Left colon (tissue), 2 donors: ENCODE data around the gene BTG4. TPM values are rescaled to one million over a fixed set of nuclear protein-coding genes. Genes with fewer than 3 reads are reported as not detected.

Source experiments
- ATAC-seq: fragments of 200-7000 bp; cut with Tn5 transposase; one replicate; pipeline ENCODE4 v1.9.1; 2020; ENCODE audit warnings: mild to moderate bottlenecking, moderate library complexity
- DNase-seq, 2 donors: peaks; one replicate each; pipeline ENCODE4 v3.0.0-alpha.2; 2020
- intact Hi-C, 2 donors: fragments of 100-400 bp; cut with DNase I in 1 of 2; cut with micrococcal nuclease in 1 of 2; formaldehyde crosslinking; loops; one replicate each; pipeline versions ENCODE4 v1.11.2 to v1.14.0; 2022; cut with DNase I, micrococcal nuclease
- total RNA-seq, 2 donors: library from RNA; stranded (reverse); fragmentation: NEBNext Ultra II Directional; extraction: Animal tissue kit (Norgen Biotek cat#: 25700); gene quantifications; one replicate each; pipeline ENCODE4 v1.2.1, GENCODE V29; 2021
- donor health status: DM: no; HTN: no; CAD: no.
- donor health status: DM: yes; HTN: yes; CAD: no.

BTG4 gene
- total RNA-seq, 2 donors from 2014 or later: not detected

GRCh38 chr11:111539426-111540113, 27.4 kb upstream of the BTG4 start:
- ATAC-seq (no peak), DNase-seq (no peak)
- intact Hi-C loops: no loop called here

- ATAC-seq: no peak
- intact Hi-C loops: no loop called here
These were observed 26.4 kb upstream of the BTG4 start for GRCh38 chr11:111538407-111539114.

DNA sequence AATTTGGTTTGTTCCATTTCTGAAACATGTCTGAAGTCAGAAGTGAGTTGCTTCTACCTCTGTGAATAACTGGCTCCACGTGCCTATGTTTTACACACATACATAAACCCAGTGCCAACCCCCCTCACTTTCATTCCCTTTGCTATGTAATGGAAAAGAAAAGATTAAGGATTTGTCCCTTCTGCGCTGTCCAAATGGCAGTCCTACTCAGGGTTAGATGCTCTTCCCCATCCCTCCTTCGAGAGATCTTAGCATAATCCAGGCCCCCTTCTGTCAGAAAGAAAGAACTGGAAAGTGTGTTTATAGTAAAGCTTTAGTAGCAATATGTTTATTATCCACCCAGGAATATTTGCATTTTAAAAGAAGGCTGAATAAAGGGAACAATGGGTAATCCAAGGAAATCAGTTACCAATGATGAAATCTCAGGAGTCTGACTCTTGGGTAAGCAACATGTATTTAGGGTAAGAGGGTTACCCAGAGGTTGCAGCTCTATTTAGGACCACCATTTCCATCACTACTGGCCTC, 25.2 kb upstream of the BTG4 start:
- intact Hi-C loops: no loop called here
- DNase-seq (no peak), ATAC-seq (no peak)

More at GRCh38 chr11:111538407-111539114, 26.4 kb upstream of the BTG4 start:
- no peak for DNase-seq

- ATAC-seq (no peak), DNase-seq (no peak)
- intact Hi-C loops: no loop called here
These were observed 23.1 kb upstream of the BTG4 start for GRCh38 chr11:111535281-111535680.

DNA sequence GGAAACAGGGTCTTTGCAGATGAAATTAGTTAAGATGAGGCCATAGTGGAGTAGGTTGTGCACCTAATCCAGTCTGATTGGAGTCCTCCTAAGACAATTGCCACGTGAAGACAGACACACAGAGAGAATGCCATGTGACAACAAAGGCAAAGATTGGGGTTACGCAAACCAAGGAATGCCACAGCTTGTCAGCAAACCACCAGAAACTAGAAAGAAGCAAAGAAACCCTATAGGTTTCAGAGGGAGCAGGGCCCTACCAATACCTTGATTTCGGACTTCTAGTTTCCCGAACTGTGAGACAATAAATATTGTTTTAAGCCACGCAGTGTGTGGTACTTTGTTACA, 20.2 kb upstream of the BTG4 start:
- ATAC-seq (no peak), DNase-seq (no peak)
- intact Hi-C loops: no loop called here

- no peak for DNase-seq
- intact Hi-C loops: no loop called here
- no peak for ATAC-seq
These were observed 19.6 kb upstream of the BTG4 start for GRCh38 chr11:111531687-111532364.

GRCh38 chr11:111531136-111531535, 18.9 kb upstream of the BTG4 start:
- ATAC-seq: no peak
- intact Hi-C loops: no loop called here
- DNase-seq: no peak

GRCh38 chr11:111530091-111530490, 17.9 kb upstream of the BTG4 start:
- no peak for ATAC-seq
- no peak for DNase-seq
- intact Hi-C loops: no loop called here

GRCh38 chr11:111528557-111528956, 16.4 kb upstream of the BTG4 start:
- DNase-seq: no peak
- intact Hi-C loops: no loop called here
- ATAC-seq: no peak

GRCh38 chr11:111527279-111527678, 15.1 kb upstream of the BTG4 start:
- ATAC-seq (no peak), DNase-seq (no peak)
- intact Hi-C loops: no loop called here

GRCh38 chr11:111526501-111526900, 14.3 kb upstream of the BTG4 start:
- intact Hi-C loops: no loop called here
- ATAC-seq (no peak), DNase-seq (no peak)

DNA sequence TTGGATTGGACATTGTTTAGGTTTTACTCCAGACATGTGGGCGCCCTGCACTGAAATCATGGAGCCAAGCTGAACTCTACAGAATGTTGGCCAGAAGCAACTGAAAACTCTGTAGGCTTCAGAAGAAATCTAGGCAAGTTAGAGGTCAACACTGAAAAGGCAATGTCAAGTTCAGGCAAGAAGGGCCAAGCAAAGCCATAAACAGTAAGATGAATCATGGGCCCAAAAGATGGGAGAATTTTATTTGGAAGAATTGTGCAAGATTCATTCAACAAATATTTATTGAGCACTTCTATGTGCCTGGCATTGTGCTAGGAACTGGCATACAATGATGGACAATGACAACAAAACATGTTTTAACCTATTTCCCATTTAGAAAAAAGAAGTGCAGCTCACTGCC, 13.3 kb upstream of the BTG4 start:
- intact Hi-C loops: no loop called here
- DNase-seq: no peak
- no peak for ATAC-seq

DNA sequence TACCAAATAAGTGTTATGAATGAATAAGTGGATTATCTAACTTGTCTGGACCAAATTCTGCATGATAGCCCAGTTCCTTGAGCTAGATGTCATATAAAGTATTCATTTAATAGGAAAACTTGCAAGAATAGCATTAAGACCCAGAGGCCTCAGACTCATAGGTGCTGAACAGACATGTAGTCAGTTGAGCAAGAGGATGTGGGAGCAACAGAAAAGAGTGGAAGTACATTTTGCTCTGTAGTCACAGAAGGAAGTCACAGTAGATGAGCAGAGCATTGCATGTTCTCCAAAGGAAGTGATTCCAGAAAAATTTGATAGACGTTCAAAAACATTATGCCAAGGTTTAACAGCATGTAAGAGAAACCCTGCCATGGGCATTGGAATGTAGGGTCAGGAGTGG, 11.9 kb upstream of the BTG4 start:
- no peak for ATAC-seq
- intact Hi-C loops: no loop called here
- no peak for DNase-seq

- no peak for DNase-seq
These were observed 11.2 kb upstream of the BTG4 start for GRCh38 chr11:111523343-111523742.

GRCh38 chr11:111522426-111522825, 10.2 kb upstream of the BTG4 start:
- intact Hi-C loops: no loop called here
- ATAC-seq (no peak), DNase-seq (no peak)

More at GRCh38 chr11:111523343-111523742, 11.2 kb upstream of the BTG4 start:
- no peak for ATAC-seq
- intact Hi-C loops: no loop called here

- no peak for DNase-seq
- ATAC-seq: no peak
- intact Hi-C loops: no loop called here
These were observed 8.9 kb upstream of the BTG4 start for GRCh38 chr11:111521135-111521534.

- no peak for ATAC-seq
- DNase-seq: no peak
- intact Hi-C loops: no loop called here
These were observed 8.4 kb upstream of the BTG4 start for GRCh38 chr11:111520560-111520959.

DNA sequence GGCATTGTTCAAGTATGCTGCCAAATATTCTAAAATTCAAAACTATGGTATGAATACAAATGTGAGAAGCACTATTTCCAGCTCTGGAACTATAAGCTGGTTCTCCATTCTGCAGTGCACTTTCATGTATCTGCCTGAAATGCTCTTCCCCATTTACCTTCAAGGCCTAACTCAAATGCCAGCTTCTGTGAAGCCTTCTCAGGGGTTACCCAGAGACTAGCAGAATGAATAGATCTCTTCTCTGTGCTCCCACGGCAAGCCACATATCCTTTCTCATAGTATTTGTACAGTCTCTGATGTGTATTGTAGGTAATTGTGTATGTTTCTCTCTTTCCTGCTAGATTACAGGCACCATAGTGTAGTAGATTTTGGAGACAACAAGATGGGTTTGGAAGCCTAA, 6.5 kb upstream of the BTG4 start:
- intact Hi-C loops: no loop called here
- DNase-seq (no peak), ATAC-seq (no peak)

DNA sequence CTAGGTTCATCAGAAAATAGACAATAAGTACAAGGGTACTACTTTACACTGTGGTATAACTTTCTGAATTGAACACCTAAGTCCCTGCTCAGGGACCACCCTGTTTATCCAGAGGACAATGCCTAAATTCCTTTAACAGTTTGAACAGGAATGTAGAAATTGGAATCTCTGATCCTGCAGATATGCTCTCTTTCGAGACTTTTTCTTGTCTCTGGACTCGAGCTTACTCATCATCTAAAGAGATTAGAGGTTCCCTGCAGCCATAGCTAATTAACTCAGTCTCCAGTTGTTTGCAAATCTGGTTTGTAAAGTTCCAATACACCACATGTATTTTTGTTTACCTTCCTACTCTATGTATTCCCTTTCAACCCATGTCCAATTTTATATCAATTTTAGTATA, 3.4 kb upstream of the BTG4 start:
- DNase-seq (no peak), ATAC-seq (no peak)
- intact Hi-C loops: no loop called here
